Skeletal muscle tissue (tissue), 4 donors: ENCODE measurements around the gene ZDHHC1. TPM values are rescaled to one million over a fixed set of nuclear protein-coding genes. Genes with fewer than 3 reads are reported as not detected.
"Not testable (repeated sequence)": the region's sequence is repeated elsewhere in the genome, so short reads cannot be mapped to it uniquely, and the experiment has no call there.

Experiments used
- H3K27ac ChIP-seq: one replicate; pipeline ENCODE4 v1.7.0; 2013; ENCODE audit warnings: mild to moderate bottlenecking, low read depth, low read length, inconsistent platforms
- H3K27me3 ChIP-seq, 3 donors: one replicate each; pipeline ENCODE4 v1.7.0; 2013; ENCODE audit warnings: low read length in 3 of 3; ENCODE audit not compliant: control insufficient read depth in 3 of 3, insufficient read depth in 3 of 3
- H3K36me3 ChIP-seq, 3 donors: one replicate each; pipeline ENCODE4 v1.7.0; 2013; ENCODE audit warnings: low read length in 3 of 3; ENCODE audit not compliant: control insufficient read depth in 3 of 3, insufficient read depth in 3 of 3
- H3K4me1 ChIP-seq, 3 donors: one replicate each; pipeline ENCODE4 v1.7.0; 2013; ENCODE audit warnings: low read length in 3 of 3, mild to moderate bottlenecking in 3 of 3; ENCODE audit not compliant: control insufficient read depth in 3 of 3, insufficient read depth in 3 of 3
- H3K4me3 ChIP-seq, 3 donors: one replicate each; pipeline ENCODE4 v1.7.0; 2013; ENCODE audit warnings: low read length in 3 of 3
- H3K9ac ChIP-seq, 3 donors: one replicate each; pipeline ENCODE4 v1.7.0; 2013; ENCODE audit warnings: low read length in 3 of 3, mild to moderate bottlenecking in 3 of 3, moderate library complexity in 2 of 3, low read depth in 1 of 3
- H3K9me3 ChIP-seq, 3 donors: one replicate each; pipeline ENCODE4 v1.7.0; 2013; ENCODE audit warnings: low read length in 3 of 3; ENCODE audit not compliant: control insufficient read depth in 3 of 3
- total RNA-seq: library from RNA; depleted of rRNA; stranded (reverse); fragments of >200 nt; gene quantifications from one replicate; pipeline ENCODE4 v1.2.3, GENCODE V29; 2014
- donor health status: Osteomylitis.

Gene ZDHHC1
- total RNA-seq, 1 donor from 2014 or later = 11.5 TPM

GRCh38 chr16:67376012-67376411 lies 40.3 kb downstream of the ZDHHC1 start:
- not testable (repeated sequence) for H3K9ac ChIP-seq, H3K27ac ChIP-seq, H3K9me3 ChIP-seq, H3K4me3 ChIP-seq, H3K27me3 ChIP-seq, H3K36me3 ChIP-seq
- peaks cover 4 to 14% (median 6%) of the 10 kb centered on the region in 3 donors for H3K4me1 ChIP-seq

- H3K9ac ChIP-seq = no peak overlapping the region
These were observed 43.6 kb downstream of the ZDHHC1 start for GRCh38 chr16:67372664-67373063.

DNA sequence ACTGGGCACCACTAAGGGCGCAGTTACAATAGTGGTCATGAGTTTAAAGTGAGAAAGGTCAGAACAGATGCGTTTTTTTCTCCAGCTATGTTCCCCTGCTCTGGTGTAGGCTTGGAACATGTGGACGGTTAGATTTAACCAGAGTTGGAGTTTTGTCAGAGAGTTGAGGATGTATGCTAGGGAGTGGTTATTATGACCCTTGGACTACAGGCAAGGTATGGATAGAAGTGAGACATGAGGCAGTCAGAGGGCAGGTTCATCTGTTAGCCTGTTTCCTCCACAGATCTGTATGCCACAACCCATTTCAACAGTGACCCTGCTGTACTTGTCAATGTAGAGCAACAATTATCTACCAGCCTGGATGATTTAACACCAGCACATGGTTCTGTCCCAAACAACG lies 45.6 kb downstream of the ZDHHC1 start:
- Histone ChIP-seq H3K27me3 (no peaks in the 10 kb centered on the region), H3K9ac (no peak overlapping the region), H3K36me3 (no peaks in the 10 kb centered on the region), H3K4me1 (no peaks in the 10 kb centered on the region), H3K4me3 (no peak overlapping the region), H3K27ac (no peak overlapping the region), H3K9me3 (no peaks in the 10 kb centered on the region)

More at GRCh38 chr16:67372664-67373063, 43.6 kb downstream of the ZDHHC1 start:
- H3K36me3 ChIP-seq = no peaks in the 10 kb centered on the region
- no peak overlapping the region for H3K4me3 ChIP-seq
- H3K4me1 ChIP-seq = no peaks in the 10 kb centered on the region
- no peaks in the 10 kb centered on the region for H3K9me3 ChIP-seq
- H3K27ac ChIP-seq = no peak overlapping the region
- no peaks in the 10 kb centered on the region for H3K27me3 ChIP-seq

DNA sequence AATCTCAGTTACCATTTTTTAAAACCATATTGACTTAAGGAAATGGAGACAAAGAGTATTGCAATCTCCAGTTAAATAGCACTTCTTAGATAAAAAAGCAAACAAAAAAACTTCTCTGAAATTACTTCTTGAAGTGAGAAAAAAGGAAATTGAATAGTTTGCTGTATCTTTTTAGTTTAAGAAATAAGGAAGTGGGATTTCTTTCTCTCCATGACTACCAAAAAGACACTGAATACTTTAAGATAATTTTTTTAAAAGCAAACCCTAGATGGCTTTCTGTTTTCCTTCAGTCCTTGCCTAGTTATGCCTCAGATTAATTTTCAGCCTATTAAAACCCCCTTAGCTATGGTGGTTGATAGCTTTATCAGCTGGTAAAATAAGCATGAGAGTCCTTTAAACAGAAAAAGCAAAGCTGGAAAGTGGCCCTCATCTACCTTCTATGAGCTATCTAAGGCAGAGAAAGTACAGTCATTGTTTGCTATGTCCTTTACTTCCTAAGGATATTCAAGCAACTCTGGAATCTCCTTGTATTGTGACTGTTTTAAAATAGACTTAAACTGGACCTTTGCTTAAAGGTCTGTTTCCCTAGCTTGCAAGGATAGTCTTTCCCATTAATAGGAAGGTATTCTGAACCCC lies 51.6 kb downstream of the ZDHHC1 start:
- Histone ChIP-seq H3K27ac (peak overlapping the region; percentile 11), H3K27me3 (no peaks in the 10 kb centered on the region), H3K4me3 (no peak overlapping the region), H3K36me3 (no peaks in the 10 kb centered on the region), H3K4me1 (no peaks in the 10 kb centered on the region), H3K9me3 (no peaks in the 10 kb centered on the region), H3K9ac (no peak overlapping the region)

DNA sequence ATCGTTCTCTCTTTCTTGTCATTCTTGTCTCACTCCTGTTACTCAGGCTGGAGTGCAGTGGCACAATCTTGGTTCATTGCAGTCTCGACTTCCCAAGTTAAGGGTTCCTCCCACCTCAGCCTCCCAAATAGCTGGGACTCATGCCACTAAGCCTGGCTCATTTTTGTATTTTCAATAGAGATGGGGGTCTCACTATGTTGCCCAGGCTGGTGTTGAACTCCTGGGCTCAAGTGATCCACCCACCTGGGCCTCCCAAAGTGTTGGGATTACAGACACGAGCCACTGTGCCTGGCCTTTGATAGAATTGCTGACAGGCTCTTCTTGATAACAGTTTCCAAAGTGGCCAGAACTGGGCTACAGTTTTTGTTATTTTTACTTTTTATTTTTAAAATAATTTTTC lies 55.2 kb downstream of the ZDHHC1 start:
- peaks cover 0 to 2% (median 0%) of the 10 kb centered on the region in 3 donors for H3K27me3 ChIP-seq
- no peak overlapping the region for H3K4me3 ChIP-seq
- no peak overlapping the region for H3K9ac ChIP-seq
- H3K36me3 ChIP-seq = no peaks in the 10 kb centered on the region
- H3K9me3 ChIP-seq = no peaks in the 10 kb centered on the region
- no peaks in the 10 kb centered on the region for H3K4me1 ChIP-seq
- no peak overlapping the region for H3K27ac ChIP-seq

GRCh38 chr16:67359540-67360269 lies 56.6 kb downstream of the ZDHHC1 start:
- H3K4me3 ChIP-seq, H3K27ac ChIP-seq, H3K4me1 ChIP-seq: not testable (repeated sequence)

GRCh38 chr16:67357561-67357960 lies 58.7 kb downstream of the ZDHHC1 start:
- Histone ChIP-seq H3K36me3 (no peaks in the 10 kb centered on the region), H3K27ac (no peak overlapping the region), H3K4me3 (no peak overlapping the region), H3K9ac (no peak overlapping the region), H3K4me1 (no peaks in the 10 kb centered on the region), H3K9me3 (no peaks in the 10 kb centered on the region), H3K27me3 (peaks cover 0 to 2% (median 0%) of the 10 kb centered on the region in 3 donors)

More at GRCh38 chr16:67359540-67360269, 56.6 kb downstream of the ZDHHC1 start:
- H3K9me3 ChIP-seq, H3K27me3 ChIP-seq, H3K36me3 ChIP-seq, H3K9ac ChIP-seq: not testable (repeated sequence)

GRCh38 chr16:67356396-67356795 lies 59.9 kb downstream of the ZDHHC1 start:
- H3K9me3 ChIP-seq = no peaks in the 10 kb centered on the region
- H3K4me3 ChIP-seq = no peak overlapping the region
- no peak overlapping the region for H3K27ac ChIP-seq
- H3K9ac ChIP-seq = no peak overlapping the region
- H3K27me3 ChIP-seq = peaks cover 0 to 2% (median 0%) of the 10 kb centered on the region in 3 donors
- no peaks in the 10 kb centered on the region for H3K36me3 ChIP-seq
- no peaks in the 10 kb centered on the region for H3K4me1 ChIP-seq

DNA sequence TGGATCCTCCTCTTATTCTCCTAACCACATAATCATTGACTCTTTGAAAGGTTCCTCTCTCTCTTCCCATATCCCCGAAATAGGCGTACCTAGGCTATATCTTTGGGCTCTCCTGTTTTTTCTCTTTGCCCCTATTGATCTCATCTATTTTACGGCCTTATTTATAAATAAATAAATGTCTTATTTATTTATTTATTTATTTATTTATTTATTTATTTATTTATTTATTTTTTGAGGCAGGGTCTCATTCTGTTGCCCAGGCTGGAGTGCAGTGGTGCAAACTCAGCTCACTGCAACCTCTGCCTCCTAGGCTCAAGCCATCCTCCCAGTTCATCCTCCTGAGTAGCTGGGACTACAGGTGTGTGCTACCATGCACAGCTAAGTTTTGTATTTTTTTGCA lies 63.8 kb downstream of the ZDHHC1 start:
- not testable (repeated sequence) for H3K27me3 ChIP-seq, H3K9me3 ChIP-seq, H3K36me3 ChIP-seq, H3K27ac ChIP-seq, H3K4me1 ChIP-seq, H3K9ac ChIP-seq, H3K4me3 ChIP-seq

GRCh38 chr16:67350324-67350723 lies 66.0 kb downstream of the ZDHHC1 start:
- Histone ChIP-seq H3K4me3 (no peak overlapping the region), H3K27me3 (no peaks in the 10 kb centered on the region), H3K4me1 (no peaks in the 10 kb centered on the region), H3K9me3 (no peaks in the 10 kb centered on the region), H3K9ac (no peak overlapping the region), H3K36me3 (no peaks in the 10 kb centered on the region), H3K27ac (no peak overlapping the region)
